ENCODE data around the gene HEPACAM.
A peak's percentile ranks its signal among the peaks of the same experiment; 100 is the strongest.
"Not testable (repeated sequence)": the region's sequence is repeated elsewhere in the genome, so short reads cannot be mapped to it uniquely, and the experiment has no call there.

The HEPACAM gene

GRCh38 chr11:124935548-124936514 lies at the start of gene HEPACAM:
Gene HEPACAM (minus strand): TSS chr11:124936047. CDS start chr11:124936006, 41 bp downstream.
- DNase-seq (ENCODE audit: low spot score): no peak

- DNase-seq (ENCODE audit: low spot score): no peak
Measured at GRCh38 chr11:124984512-124984854, 48.6 kb upstream of the HEPACAM start.

GRCh38 chr11:124983674-124984511 lies 48.0 kb upstream of the HEPACAM start:
- peak; percentile 4 for DNase-seq (ENCODE audit: low spot score)

GRCh38 chr11:124982043-124982442 lies 46.2 kb upstream of the HEPACAM start:
- DNase-seq (ENCODE audit: low spot score): no peak

- no peak for DNase-seq (ENCODE audit: low spot score)
Measured at GRCh38 chr11:124978316-124978715, 42.5 kb upstream of the HEPACAM start.

- no peak for DNase-seq (ENCODE audit: low spot score)
Measured at GRCh38 chr11:124977006-124977405, 41.2 kb upstream of the HEPACAM start.

GRCh38 chr11:124976531-124976930 lies 40.7 kb upstream of the HEPACAM start:
- no peak for DNase-seq (ENCODE audit: low spot score)

GRCh38 chr11:124971810-124972209 lies 36.0 kb upstream of the HEPACAM start:
- DNase-seq (ENCODE audit: low spot score): no peak

- peak; percentile 22 for DNase-seq (ENCODE audit: low spot score)
Measured at GRCh38 chr11:124970925-124971324, 35.1 kb upstream of the HEPACAM start.

- not testable (repeated sequence) for DNase-seq (ENCODE audit: low spot score)
Measured at GRCh38 chr11:124968197-124968596, 32.4 kb upstream of the HEPACAM start.

- peak; percentile 77 for DNase-seq (ENCODE audit: low spot score)
Measured at GRCh38 chr11:124961972-124962609, 26.2 kb upstream of the HEPACAM start.

- no peak for DNase-seq (ENCODE audit: low spot score)
Measured at GRCh38 chr11:124955035-124955434, 19.2 kb upstream of the HEPACAM start.

GRCh38 chr11:124954590-124954955 lies 18.7 kb upstream of the HEPACAM start:
- DNase-seq (ENCODE audit: low spot score): no peak

- peak; percentile 97 for DNase-seq (ENCODE audit: low spot score)
Measured at GRCh38 chr11:124953753-124954589, 18.1 kb upstream of the HEPACAM start, which contains the start of gene CCDC15. Gene CCDC15 (plus strand): TSS chr11:124954202. CDS start chr11:124954733, 531 bp downstream.

- DNase-seq (ENCODE audit: low spot score): no peak
Measured at GRCh38 chr11:124951341-124951740, 15.5 kb upstream of the HEPACAM start.

GRCh38 chr11:124950601-124951330 lies 14.9 kb upstream of the HEPACAM start:
- DNase-seq (ENCODE audit: low spot score): no peak

GRCh38 chr11:124946735-124947141 lies 10.9 kb upstream of the HEPACAM start:
- no peak for DNase-seq (ENCODE audit: low spot score)

GRCh38 chr11:124945826-124946225 lies 10.0 kb upstream of the HEPACAM start:
- no peak for DNase-seq (ENCODE audit: low spot score)

GRCh38 chr11:124944565-124944964 lies 8.7 kb upstream of the HEPACAM start:
- no peak for DNase-seq (ENCODE audit: low spot score)

GRCh38 chr11:124943741-124944140 lies 7.9 kb upstream of the HEPACAM start:
- no peak for DNase-seq (ENCODE audit: low spot score)

- no peak for DNase-seq (ENCODE audit: low spot score)
Measured at GRCh38 chr11:124943254-124943616, 7.4 kb upstream of the HEPACAM start.
